ENCODE results near the gene NADSYN1.

- TF ChIP-seq CTCF (IDR thresholded peaks at IDR 0.05; ENCODE audit: low read depth, low read length, poor library complexity, severe bottlenecking): no peak
- TF ChIP-seq EZH2phosphoT487 (IDR thresholded peaks at IDR 0.05; ENCODE audit: borderline replicate concordance, low read length): no peak
Measured at GRCh38 chr11:71538666-71538990, 85.6 kb downstream of the NADSYN1 start.

Measured in DOHH2 (cell line).